Measurements from ENCODE around the gene NCOA7.

The NCOA7 gene

DNA sequence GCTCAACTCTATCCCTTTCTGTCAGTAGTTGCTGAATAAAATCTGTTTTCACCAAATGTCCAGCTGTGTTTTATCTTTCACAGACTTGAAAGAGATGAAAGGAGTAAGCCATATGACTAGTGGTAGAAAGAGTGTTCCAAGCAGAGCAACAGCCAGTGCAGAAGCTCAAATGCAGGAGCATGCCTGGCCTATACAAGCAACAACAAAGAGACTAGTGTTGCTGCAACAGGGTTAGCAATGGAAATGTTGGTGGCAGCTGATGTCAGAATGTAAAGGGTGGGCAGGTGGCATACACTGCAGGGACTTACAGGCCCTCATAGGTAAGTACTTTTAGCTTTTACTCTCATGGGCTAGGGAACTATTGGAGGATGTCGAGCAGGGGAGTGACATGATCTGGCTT is 160.6 kb downstream of the NCOA7 start:
- Histone ChIP-seq H3K4me3 (ENCODE audit: low read depth, low read length) (no peak overlapping the region), H3K9me3 (ENCODE audit: control insufficient read depth, insufficient read depth, low read depth, low read length) (no peaks in the 10 kb centered on the region), H3K9ac (ENCODE audit: low read length) (no peak overlapping the region), H3K27ac (ENCODE audit: low read depth, low read length) (no peak overlapping the region), H3K4me1 (ENCODE audit: control insufficient read depth, insufficient read depth, low read length) (peaks cover 2% of the 10 kb centered on the region; the same call in 1 of the 2 replicates), H3K27me3 (ENCODE audit: control insufficient read depth, insufficient read depth, low read length) (no peaks in the 10 kb centered on the region), H3K36me3 (ENCODE audit: control insufficient read depth, insufficient read depth, low read length) (no peaks in the 10 kb centered on the region)

DNA sequence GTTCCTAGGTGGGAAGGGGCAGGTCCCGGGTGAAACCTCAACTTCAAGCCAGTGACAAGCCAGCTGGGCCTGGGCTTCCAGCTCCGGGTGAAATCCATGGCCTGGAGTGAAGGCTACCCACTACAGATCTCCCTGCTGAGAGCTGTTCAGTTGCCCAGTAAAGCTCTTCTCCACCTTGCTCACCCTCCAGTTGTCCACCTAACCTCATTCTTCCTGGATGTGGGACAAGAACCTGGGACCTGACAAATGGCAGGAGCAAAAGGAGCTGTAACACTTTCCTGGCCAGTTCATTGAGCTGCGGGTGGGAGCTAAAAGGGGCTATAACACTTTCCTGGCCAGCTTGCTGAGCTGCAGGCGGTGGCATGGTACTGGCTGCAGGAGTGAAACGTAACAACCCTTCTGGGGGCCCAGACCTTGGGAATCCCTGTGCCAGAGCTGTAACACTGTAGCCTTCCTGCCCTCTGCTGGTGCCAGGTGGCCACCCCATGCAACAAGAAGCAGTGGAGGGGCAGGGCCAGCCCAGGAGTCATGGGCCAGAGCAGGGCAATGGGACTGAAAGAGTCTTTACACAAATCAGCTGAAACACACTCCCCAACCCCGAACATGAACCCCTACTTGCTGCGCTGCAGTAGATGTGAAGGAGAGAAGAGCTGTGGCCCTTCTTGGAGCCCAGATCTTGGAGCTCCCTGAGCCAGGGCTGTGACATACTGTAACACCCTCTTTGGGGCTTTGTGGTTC is 162.2 kb downstream of the NCOA7 start:
- no peaks in the 10 kb centered on the region for H3K36me3 ChIP-seq (ENCODE audit: control insufficient read depth, insufficient read depth, low read length)
- no peaks in the 10 kb centered on the region for H3K9me3 ChIP-seq (ENCODE audit: control insufficient read depth, insufficient read depth, low read depth, low read length)
- H3K4me1 ChIP-seq (ENCODE audit: control insufficient read depth, insufficient read depth, low read length): peaks cover 5% of the 10 kb centered on the region; the same call in 1 of the 2 replicates
- no peak overlapping the region for H3K9ac ChIP-seq (ENCODE audit: low read length)
- H3K4me3 ChIP-seq (ENCODE audit: low read depth, low read length): peak overlapping the region; percentile 11; the same call in 1 of the 2 replicates
- H3K27ac ChIP-seq (ENCODE audit: low read depth, low read length): no peak overlapping the region
- no peaks in the 10 kb centered on the region for H3K27me3 ChIP-seq (ENCODE audit: control insufficient read depth, insufficient read depth, low read length)

DNA sequence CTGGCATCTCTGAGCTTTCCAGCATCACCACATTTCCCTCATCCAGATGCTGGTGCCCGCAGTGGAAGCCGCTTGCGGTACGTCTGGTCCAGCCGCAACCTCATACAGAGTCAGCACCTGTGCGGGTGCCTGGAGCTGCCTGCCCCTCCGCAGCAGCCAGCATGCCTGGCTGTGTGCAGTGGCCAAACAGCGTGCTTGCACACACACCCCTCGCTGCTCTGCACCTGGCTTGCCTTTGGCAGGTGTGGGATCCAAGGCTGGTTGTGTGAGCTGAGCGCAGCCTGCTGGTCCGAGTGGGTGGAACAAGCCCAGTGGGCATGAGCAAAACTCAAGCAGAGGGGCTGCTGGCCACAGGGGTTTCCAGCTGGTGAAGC is 162.7 kb downstream of the NCOA7 start:
- Histone ChIP-seq H3K4me1 (ENCODE audit: control insufficient read depth, insufficient read depth, low read length) (peaks cover 9% of the 10 kb centered on the region; the same call in 1 of the 2 replicates), H3K9ac (ENCODE audit: low read length) (no peak overlapping the region), H3K27me3 (ENCODE audit: control insufficient read depth, insufficient read depth, low read length) (no peaks in the 10 kb centered on the region), H3K9me3 (ENCODE audit: control insufficient read depth, insufficient read depth, low read depth, low read length) (no peaks in the 10 kb centered on the region), H3K4me3 (ENCODE audit: low read depth, low read length) (peak overlapping the region; percentile 11; the same call in 1 of the 2 replicates), H3K27ac (ENCODE audit: low read depth, low read length) (no peak overlapping the region), H3K36me3 (ENCODE audit: control insufficient read depth, insufficient read depth, low read length) (no peaks in the 10 kb centered on the region)

DNA sequence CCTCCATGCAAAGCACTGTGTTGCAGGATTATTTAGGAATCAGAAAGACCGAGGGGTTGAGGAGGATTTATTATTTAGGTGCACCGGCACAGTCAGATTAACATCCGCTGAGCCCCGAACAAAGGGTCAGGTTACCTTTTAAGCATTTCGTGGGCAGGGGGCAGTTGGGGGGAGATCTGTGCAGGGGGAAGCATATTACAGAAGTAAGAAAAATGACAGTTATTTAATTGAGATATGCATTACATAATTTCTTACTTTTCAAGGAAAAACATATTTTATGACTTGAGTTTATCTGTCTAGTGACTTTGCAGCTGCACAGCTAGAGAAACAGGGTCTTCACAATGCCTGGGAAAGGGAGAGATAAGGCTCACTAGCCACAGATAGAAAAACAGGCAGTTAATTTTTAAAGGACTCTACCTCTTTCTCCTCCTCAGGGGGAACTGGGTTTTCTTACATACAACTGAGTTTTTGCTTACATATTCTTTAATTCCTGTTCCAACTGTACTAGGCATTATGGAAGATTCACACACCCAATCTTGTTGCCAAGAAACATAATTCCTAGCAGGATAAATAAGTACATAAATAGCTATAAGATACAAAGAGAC is 164.1 kb downstream of the NCOA7 start:
- Histone ChIP-seq H3K9me3 (ENCODE audit: control insufficient read depth, insufficient read depth, low read depth, low read length) (no peaks in the 10 kb centered on the region), H3K27ac (ENCODE audit: low read depth, low read length) (no peak overlapping the region), H3K4me3 (ENCODE audit: low read depth, low read length) (no peak overlapping the region), H3K36me3 (ENCODE audit: control insufficient read depth, insufficient read depth, low read length) (no peaks in the 10 kb centered on the region), H3K27me3 (ENCODE audit: control insufficient read depth, insufficient read depth, low read length) (no peaks in the 10 kb centered on the region), H3K9ac (ENCODE audit: low read length) (no peak overlapping the region), H3K4me1 (ENCODE audit: control insufficient read depth, insufficient read depth, low read length) (peaks cover 8% of the 10 kb centered on the region; the same call in 1 of the 2 replicates)

DNA sequence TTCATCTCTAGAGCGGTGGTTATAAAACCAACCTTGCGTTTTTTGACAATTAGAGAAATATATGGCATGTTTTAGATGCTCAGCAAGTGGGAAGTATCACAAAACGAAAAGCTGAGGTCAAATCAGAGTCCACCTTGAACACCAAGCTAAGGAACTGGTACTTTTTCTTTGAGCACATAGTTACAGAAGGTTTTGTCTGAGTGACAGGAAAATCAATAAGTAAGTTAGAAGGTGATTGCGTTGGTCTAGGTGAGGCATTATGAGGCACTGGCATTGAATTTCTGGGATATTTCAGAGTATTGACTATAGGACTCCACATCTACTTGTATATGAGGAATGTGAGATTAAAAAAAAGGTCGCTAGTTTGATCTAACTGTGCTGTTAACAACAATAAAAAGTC is 165.2 kb downstream of the NCOA7 start:
- H3K27ac ChIP-seq (ENCODE audit: low read depth, low read length): no peak overlapping the region
- H3K9ac ChIP-seq (ENCODE audit: low read length): no peak overlapping the region

DNA sequence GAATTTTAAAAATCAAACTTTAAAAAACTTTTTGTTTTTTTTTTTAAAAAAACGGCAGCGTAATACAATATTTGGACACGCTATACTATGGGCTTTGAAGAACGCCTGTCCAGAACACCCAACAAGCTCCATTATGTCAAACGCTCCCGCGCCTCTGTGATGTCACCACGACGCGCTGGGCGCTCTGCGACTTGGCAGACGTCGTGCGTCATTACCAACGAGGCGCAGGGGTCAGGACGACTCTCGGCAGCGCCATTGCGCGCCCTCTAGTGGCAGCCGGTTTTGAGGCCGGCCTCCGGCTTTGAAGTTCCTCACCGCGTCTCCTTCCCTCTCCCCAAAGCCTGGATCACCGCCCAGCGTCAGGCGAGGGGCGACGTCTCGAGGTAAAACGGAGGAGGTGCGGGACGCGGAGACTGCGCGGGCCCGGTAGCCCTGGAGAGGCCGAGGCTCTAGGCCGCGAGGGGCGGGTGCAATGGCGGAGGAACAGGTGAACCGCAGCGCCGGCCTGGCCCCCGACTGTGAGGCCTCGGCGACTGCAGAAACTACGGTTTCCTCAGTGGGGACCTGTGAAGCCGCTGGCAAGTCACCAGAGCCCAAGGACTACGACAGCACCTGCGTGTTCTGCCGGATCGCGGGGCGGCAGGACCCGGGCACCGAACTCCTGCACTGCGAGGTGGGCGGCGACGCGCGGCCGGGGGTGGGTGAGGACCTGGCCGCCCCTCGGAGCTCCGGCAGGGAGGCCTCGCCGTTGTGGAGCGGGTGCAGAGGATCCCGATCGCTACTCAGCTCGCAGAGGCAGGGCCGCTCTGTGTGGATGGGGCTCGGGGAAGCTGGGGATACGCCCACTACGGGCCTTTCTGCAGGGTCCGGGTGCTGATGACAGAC is 166.0 kb downstream of the NCOA7 start, which contains the start of gene HINT3:
HINT3 (plus strand) TSS at position 265 of the 885 bp plus-strand sequence; CDS start at position 473, 208 bp downstream.
- Histone ChIP-seq H3K4me1 (ENCODE audit: control insufficient read depth, insufficient read depth, low read length) (peaks cover 7% of the 10 kb centered on the region; the same call in 1 of the 2 replicates), H3K27ac (ENCODE audit: low read depth, low read length) (peak within 1 kb of the TSS; percentile 69), H3K4me3 (ENCODE audit: low read depth, low read length) (peak within 1 kb of the TSS; percentile 82)

More for the DNA sequence above, 165.2 kb downstream of the NCOA7 start:
- Histone ChIP-seq H3K4me3 (ENCODE audit: low read depth, low read length) (peak overlapping the region; percentile 82), H3K4me1 (ENCODE audit: control insufficient read depth, insufficient read depth, low read length) (peaks cover 7% of the 10 kb centered on the region; the same call in 1 of the 2 replicates), H3K36me3 (ENCODE audit: control insufficient read depth, insufficient read depth, low read length) (no peaks in the 10 kb centered on the region), H3K9me3 (ENCODE audit: control insufficient read depth, insufficient read depth, low read depth, low read length) (no peaks in the 10 kb centered on the region), H3K27me3 (ENCODE audit: control insufficient read depth, insufficient read depth, low read length) (no peaks in the 10 kb centered on the region)

DNA sequence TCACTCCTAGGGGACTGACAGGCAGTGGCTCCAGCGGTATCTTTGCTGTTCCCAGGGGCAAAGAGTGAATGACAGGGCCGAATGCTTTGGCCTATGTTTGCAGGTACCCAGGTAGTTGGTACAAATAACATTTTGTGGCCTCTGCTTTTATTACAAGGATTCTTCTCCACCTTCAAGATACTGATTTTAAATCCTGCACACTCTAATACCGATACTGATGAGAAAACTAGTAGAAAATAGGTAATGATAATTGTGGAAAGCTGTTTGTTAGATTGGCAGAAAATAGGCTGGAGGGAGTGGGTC is 166.6 kb downstream of the NCOA7 start:
- no peaks in the 10 kb centered on the region for H3K36me3 ChIP-seq (ENCODE audit: control insufficient read depth, insufficient read depth, low read length)
- H3K27me3 ChIP-seq (ENCODE audit: control insufficient read depth, insufficient read depth, low read length): no peaks in the 10 kb centered on the region
- H3K27ac ChIP-seq (ENCODE audit: low read depth, low read length): no peak overlapping the region
- H3K9me3 ChIP-seq (ENCODE audit: control insufficient read depth, insufficient read depth, low read depth, low read length): no peaks in the 10 kb centered on the region
- H3K4me3 ChIP-seq (ENCODE audit: low read depth, low read length): peak overlapping the region; percentile 82
- peaks cover 7% of the 10 kb centered on the region; the same call in 1 of the 2 replicates for H3K4me1 ChIP-seq (ENCODE audit: control insufficient read depth, insufficient read depth, low read length)
- H3K9ac ChIP-seq (ENCODE audit: low read length): peak overlapping the region; percentile 79

More for the DNA sequence above, 166.0 kb downstream of the NCOA7 start, which contains the start of gene HINT3:
- no peaks in the 10 kb centered on the region for H3K9me3 ChIP-seq (ENCODE audit: control insufficient read depth, insufficient read depth, low read depth, low read length)
- H3K9ac ChIP-seq (ENCODE audit: low read length): peak within 1 kb of the TSS; percentile 79
- H3K27me3 ChIP-seq (ENCODE audit: control insufficient read depth, insufficient read depth, low read length): no peaks in the 10 kb centered on the region
- no peaks in the 10 kb centered on the region for H3K36me3 ChIP-seq (ENCODE audit: control insufficient read depth, insufficient read depth, low read length)

DNA sequence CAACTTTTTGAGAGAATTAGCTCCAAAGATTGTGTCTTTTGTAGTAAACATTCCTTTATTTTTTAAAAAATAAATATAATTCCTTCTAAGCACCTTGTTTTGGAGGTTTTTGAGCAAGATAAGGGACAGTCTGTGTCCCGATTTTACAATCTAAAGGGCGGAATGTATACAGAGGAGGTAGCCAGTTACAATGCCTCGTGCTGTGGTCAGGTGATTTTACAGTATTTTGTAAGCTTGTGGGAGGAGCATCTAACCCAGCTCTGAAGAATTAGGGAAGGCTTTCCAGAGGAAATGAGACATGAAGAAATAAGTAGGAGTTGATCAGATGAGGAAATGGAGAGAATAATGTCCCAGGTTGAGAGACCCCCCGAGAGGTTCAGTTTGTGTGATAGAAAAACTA is 167.1 kb downstream of the NCOA7 start:
- no peak overlapping the region for H3K27ac ChIP-seq (ENCODE audit: low read depth, low read length)
- no peaks in the 10 kb centered on the region for H3K36me3 ChIP-seq (ENCODE audit: control insufficient read depth, insufficient read depth, low read length)
- H3K9me3 ChIP-seq (ENCODE audit: control insufficient read depth, insufficient read depth, low read depth, low read length): no peaks in the 10 kb centered on the region
- no peak overlapping the region for H3K9ac ChIP-seq (ENCODE audit: low read length)
- H3K4me1 ChIP-seq (ENCODE audit: control insufficient read depth, insufficient read depth, low read length): peaks cover 7% of the 10 kb centered on the region; the same call in 1 of the 2 replicates
- no peaks in the 10 kb centered on the region for H3K27me3 ChIP-seq (ENCODE audit: control insufficient read depth, insufficient read depth, low read length)
- peak overlapping the region; percentile 82 for H3K4me3 ChIP-seq (ENCODE audit: low read depth, low read length)

DNA sequence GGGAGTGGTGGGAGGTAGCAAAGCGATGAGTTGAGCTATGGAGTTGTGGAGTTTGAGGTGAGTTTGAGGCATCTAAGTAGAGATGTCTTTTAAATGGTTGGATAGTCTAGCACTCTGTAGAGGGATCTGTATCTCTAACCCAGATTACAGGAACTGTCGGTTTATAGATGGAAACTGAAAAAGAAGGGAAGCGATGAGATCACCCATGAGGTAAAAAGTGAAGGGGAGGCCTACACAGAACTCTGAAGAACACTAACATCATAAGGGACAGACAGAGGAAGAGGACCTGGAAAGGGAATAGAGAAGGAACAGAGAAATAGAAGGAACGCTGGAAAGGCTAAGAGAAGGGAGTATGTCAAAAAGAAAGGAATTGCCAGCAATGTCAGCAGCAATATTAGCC is 168.3 kb downstream of the NCOA7 start:
- Histone ChIP-seq H3K36me3 (ENCODE audit: control insufficient read depth, insufficient read depth, low read length) (no peaks in the 10 kb centered on the region), H3K27ac (ENCODE audit: low read depth, low read length) (no peak overlapping the region)

DNA sequence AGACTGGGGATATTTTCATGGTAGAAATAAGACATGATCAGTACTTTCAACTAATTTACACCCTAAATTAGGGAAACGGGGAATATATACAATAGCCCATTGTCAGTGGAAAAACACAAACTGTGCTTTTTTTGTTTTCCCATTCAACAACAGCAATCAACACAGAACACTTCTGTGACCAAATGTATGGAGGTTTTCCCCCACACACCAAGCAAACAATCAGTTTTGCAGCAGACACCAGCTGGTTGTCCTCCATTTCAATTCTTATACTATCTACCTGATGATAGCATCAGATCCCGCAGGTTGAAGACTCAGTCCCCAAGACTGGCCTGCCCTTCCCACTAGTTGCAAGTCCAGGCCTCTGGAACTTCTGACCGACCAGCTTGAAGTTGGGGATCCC is 170.4 kb downstream of the NCOA7 start:
- no peak overlapping the region for H3K27ac ChIP-seq (ENCODE audit: low read depth, low read length)
- H3K36me3 ChIP-seq (ENCODE audit: control insufficient read depth, insufficient read depth, low read length): no peaks in the 10 kb centered on the region
- no peak overlapping the region for H3K4me3 ChIP-seq (ENCODE audit: low read depth, low read length)
- H3K9ac ChIP-seq (ENCODE audit: low read length): no peak overlapping the region
- H3K4me1 ChIP-seq (ENCODE audit: control insufficient read depth, insufficient read depth, low read length): peaks cover 7% of the 10 kb centered on the region; the same call in 1 of the 2 replicates
- no peaks in the 10 kb centered on the region for H3K27me3 ChIP-seq (ENCODE audit: control insufficient read depth, insufficient read depth, low read length)
- no peaks in the 10 kb centered on the region for H3K9me3 ChIP-seq (ENCODE audit: control insufficient read depth, insufficient read depth, low read depth, low read length)

More for the DNA sequence above, 168.3 kb downstream of the NCOA7 start:
- Histone ChIP-seq H3K9ac (ENCODE audit: low read length) (no peak overlapping the region), H3K27me3 (ENCODE audit: control insufficient read depth, insufficient read depth, low read length) (no peaks in the 10 kb centered on the region), H3K4me1 (ENCODE audit: control insufficient read depth, insufficient read depth, low read length) (peaks cover 7% of the 10 kb centered on the region; the same call in 1 of the 2 replicates), H3K9me3 (ENCODE audit: control insufficient read depth, insufficient read depth, low read depth, low read length) (no peaks in the 10 kb centered on the region), H3K4me3 (ENCODE audit: low read depth, low read length) (no peak overlapping the region)
